Left hindlimb (tissue), 1 donor: ENCODE results near the gene MPC2.
"Not testable (repeated sequence)": the region's sequence is repeated elsewhere in the genome, so short reads cannot be mapped to it uniquely, and the experiment has no call there.

Experiments used
- DNase-seq: peaks from one replicate; pipeline ENCODE4 v3.0.0-alpha.2; 2018

Gene MPC2

GRCh38 chr1:167934426-167935215 lies 2.3 kb downstream of the MPC2 start:
- DNase-seq = no peak

- no peak for DNase-seq
Observed at GRCh38 chr1:167933788-167934187, 3.1 kb downstream of the MPC2 start.

DNA sequence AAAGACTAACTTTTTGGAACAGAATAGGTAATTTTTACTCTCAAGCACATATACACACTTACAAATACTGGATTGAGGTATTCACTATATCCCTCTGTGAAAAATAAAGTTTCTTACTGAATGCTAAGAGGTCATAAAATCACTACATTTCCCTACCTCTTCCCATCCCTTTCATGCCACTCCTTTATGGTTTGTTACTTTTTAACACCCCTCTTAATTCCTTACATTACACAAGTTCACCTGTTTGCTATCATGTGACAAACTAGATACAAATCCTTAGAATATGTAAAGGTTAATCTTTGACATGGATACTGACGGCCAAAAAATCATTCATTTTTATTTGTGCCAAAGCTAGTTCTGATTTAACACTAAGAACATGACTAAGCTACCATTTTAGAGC lies 7.1 kb downstream of the MPC2 start:
- DNase-seq = no peak

- DNase-seq = not testable (repeated sequence)
Observed at GRCh38 chr1:167928919-167929318, 8.0 kb downstream of the MPC2 start.

GRCh38 chr1:167928457-167928852 lies 8.4 kb downstream of the MPC2 start:
- DNase-seq = no peak

DNA sequence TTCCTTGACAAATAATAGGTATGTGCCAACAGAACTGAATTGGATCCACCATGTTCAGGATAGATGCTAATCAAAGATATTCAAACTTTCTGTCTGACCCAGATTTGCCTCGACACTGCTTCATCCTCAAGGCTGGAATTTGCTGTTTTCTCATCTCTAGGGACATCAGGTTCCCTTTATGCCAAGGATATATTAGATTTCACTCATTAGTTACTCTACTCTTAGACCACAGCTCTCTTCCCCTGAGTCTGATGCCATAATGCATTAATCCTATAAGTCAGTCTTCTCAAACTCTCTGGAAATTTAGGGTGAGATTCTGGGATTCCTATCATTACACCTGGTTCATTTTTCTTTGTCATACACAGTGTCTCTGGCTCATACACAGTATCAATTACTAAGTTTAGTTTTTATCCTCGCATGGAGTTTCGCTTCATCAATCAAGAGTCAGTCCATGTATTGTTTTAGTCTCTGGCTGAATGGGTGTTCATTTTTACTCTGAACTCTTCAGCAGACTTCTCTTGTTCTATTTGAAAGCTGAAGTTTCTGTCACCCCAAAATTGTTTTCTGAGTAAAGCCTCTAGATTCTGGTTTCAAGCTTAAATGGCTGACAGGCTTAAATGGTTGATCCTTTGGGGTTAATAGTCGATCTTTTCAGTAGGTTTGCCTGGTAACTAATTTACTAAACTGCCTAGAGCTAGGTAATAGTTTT lies 9.7 kb downstream of the MPC2 start:
- DNase-seq = no peak

DNA sequence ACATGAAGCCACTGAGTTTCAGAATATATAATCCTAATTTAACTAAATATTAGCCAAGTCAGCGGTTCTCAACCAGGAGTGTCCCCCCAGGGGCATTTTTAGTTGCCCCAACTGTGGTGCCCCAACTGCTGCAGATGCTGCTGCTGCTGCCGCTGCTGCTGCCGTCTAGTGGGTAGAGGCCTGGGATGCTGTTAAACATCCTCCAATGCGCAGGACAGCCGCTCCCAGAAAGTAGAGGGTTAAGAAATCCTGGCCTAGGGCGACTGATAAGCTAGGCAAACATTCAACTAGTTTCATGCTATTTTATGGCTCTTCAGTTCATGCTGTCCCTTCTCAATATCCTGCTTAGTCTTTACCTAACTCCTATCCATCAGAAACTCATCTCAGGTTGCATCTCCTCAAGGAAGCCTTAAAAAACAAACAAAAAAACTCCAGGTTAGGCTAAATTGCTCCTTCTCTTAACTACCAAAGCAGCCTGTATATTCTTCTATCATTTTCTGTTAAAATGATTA lies 10.3 kb downstream of the MPC2 start:
- DNase-seq = no peak

DNA sequence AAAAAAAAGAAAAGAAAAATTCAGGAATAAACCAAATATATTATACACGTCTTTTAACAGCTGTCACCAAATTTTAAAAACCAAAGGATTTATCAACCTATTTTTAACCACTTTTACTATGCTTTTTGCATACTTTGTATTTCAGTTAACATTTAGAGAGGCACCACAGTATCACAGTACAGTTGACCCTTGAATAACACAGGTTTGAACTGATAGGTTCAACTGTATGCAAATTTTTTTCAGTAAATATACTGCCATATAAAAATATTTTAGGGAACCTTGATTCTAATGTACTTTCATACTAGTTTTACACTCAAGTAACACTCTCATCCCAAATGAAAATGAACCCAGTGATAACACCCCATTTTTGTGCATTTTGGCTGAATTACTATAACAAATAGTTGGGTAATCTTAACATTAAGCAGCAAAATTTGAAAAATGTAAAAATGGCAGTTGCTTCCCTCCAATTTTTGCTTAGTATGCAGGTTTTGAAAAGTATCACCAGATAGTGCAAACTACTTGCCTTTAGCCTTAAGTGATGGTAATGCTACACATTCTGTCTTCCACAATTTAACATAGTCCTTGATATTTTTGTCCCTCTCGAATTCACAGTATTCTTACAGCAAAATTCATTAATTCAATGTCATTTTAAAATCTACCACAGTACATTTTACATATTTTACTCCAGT lies 12.2 kb downstream of the MPC2 start:
- no peak for DNase-seq

- DNase-seq = no peak
Observed at GRCh38 chr1:167924102-167924501, 12.8 kb downstream of the MPC2 start.

- no peak for DNase-seq
Observed at GRCh38 chr1:167923324-167924056, 13.4 kb downstream of the MPC2 start.

- DNase-seq = no peak
Observed at GRCh38 chr1:167922611-167923074, 14.2 kb downstream of the MPC2 start.

DNA sequence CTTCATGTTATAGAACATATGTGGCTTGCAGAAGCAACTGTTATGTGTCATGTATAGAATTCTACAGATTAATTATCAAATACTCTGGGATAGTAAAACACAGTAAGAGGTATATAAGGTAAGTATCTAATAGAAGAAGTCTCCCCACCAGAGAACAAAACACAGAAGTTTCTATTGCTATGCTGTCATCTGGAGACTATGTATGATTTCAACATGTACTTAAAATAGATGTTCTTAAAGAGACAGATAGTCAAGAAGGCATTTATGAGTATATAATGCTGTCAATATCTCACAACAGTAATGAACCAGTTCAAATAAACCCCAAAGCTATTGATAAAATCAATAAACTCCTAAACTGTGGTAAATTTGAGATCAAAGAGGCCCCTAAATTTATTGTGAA lies 14.8 kb downstream of the MPC2 start:
- no peak for DNase-seq

DNA sequence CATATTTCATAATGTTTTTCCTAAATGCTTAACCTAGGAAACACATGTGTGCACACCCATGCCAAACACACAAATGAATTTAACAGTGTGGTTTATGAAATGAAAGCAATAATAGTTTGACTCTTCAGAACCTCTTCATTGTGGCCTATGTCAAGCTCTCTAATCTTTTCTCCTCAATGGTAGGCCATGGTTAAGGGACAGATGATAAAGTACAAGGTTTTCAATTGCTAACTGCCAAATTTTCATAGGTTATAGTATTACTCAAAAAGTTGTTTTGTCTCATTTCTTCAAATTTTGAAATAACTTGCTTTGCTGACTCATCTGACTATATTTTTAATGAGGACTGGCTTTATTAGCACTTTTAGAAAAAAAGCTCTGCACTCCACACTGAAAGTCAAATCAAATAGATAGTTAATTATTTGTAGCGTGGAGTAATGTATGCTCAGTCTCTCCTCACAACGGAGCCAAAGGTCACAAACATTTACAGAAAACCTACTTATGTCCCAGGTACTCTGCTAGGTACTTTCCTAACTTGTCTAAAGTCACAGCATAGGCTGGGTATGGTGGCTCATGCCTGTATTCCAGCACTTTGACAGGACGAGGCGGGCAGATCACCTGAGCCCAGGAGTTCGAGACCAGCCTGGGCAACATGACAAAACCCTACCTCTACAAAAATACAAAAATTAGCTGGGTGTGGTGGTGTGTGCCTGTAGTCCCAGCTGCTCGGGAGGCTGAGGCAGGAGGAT lies 19.9 kb downstream of the MPC2 start:
- DNase-seq = no peak

GRCh38 chr1:167915569-167915968 lies 21.3 kb downstream of the MPC2 start:
- no peak for DNase-seq

GRCh38 chr1:167913895-167914496 lies 22.9 kb downstream of the MPC2 start, which contains the start of gene ADCY10:
TSS of gene ADCY10 (minus strand) at chr1:167914134. CDS start at chr1:167905140, 8,994 bp downstream.
- no peak for DNase-seq

DNA sequence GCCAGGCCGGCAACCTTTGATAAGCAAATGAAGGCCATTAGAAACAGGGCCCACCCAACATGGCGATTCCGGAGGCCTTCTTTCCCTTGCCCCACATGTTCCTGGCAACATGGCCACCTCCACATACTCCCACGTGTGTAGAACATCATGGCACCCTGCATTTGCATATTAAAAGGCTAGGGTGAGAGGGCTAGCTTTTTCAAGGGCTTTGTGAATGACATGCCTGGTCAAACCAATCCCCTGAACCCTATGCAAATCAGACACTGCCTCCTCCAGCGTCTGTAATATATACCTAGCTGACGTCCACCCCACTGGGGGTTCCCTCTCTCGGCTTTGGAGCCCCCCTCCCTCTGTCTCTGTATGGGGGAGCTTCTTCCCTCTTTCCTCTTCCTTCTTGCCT lies 24.6 kb downstream of the MPC2 start:
- no peak for DNase-seq

DNA sequence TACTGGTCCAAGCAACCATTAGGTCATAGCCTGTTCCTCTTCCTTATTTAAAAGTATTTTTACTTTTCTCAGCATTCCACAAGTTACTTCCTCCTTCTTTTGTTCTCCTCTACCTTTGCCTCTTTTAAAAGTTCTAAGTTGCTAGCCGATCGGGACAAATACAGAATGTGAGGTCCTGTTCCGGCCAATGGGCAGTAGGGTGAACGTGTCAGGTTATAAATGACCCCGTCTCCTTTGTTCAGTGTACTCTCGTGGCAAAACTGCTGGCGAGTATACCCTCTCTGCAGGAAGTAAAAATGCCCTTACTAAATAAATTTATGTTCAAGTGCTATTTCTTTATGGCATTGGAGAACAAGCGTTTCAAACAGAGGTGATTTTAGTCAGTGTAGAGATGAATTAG lies 25.5 kb downstream of the MPC2 start:
- DNase-seq = no peak

DNA sequence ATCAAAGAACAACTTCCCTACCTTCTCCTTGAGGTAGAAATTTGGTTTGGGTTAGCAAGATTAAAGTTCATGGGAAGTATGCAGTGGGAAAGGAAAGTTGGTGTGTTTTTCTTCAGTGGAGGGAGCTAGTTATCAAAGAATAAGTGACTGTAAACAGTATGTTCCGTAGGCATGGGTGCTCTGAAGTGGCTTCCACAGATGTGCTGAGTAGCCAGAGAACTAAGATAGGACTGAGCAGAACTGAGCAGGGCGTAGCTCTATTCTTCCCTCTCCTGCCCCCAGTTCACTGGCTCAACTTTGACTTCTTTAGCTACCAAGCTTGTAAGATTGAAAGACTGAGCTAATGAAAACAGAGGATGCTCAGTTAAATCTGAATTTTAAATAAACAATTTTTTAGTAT lies 26.3 kb downstream of the MPC2 start:
- no peak for DNase-seq

GRCh38 chr1:167909691-167910180 lies 27.1 kb downstream of the MPC2 start:
- no peak for DNase-seq

DNA sequence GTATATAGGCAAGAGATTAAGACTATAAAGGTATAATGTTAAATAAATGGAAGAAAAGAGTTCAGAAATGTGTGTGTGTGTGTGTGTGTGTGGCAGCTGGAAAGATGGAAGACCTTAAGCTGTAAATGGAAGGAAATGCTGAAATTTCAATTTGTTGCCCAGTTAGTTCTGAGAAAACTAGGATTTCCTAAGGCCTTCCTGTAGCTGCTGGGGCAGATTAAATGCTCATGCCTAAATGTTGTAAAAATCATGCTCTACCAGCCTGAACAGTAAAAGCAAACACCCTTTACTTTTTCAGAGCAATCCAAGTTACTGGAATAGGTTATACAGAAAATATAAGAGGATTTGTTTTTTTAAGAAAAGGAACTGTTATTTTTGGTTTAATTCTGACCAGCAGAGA lies 31.2 kb downstream of the MPC2 start:
- DNase-seq = no peak

DNA sequence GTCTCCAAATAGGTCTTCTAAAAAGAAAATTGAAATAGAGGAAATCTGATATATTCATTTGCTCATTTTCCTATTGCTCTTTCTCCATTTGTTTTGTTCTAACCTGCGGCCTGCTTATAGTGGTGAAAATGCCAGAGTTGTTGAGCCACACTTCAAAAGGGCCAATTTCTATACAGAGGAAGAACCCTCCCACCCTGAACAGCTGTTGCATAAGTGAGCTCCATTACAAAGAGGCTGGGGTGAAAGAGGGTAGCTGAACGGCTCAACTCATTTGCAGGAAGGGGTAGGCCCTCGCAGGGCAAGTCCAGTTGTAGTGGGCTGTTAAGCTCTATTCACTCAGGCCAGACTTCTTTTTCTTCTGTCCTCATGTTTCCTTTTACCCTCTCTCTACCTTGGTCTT lies 31.7 kb downstream of the MPC2 start:
- no peak for DNase-seq
